HG03064 (cell line): ENCODE results near the gene P2RX2.

Experiments
- ATAC-seq: cut with Tn5 transposase; IDR thresholded peaks from one replicate; pipeline ENCODE4 v1.9.1; 2021; ENCODE audit warnings: low read depth; ENCODE audit not compliant: unreplicated experiment

Gene P2RX2

GRCh38 chr12:132617135-132617701 is 1.4 kb upstream of the P2RX2 start:
- no peak for ATAC-seq

- ATAC-seq = no peak
These were observed 524 bp upstream of the P2RX2 start for GRCh38 chr12:132617822-132618682.

- no peak for ATAC-seq
These were observed 452 bp downstream of the P2RX2 start for GRCh38 chr12:132619071-132619385.

DNA sequence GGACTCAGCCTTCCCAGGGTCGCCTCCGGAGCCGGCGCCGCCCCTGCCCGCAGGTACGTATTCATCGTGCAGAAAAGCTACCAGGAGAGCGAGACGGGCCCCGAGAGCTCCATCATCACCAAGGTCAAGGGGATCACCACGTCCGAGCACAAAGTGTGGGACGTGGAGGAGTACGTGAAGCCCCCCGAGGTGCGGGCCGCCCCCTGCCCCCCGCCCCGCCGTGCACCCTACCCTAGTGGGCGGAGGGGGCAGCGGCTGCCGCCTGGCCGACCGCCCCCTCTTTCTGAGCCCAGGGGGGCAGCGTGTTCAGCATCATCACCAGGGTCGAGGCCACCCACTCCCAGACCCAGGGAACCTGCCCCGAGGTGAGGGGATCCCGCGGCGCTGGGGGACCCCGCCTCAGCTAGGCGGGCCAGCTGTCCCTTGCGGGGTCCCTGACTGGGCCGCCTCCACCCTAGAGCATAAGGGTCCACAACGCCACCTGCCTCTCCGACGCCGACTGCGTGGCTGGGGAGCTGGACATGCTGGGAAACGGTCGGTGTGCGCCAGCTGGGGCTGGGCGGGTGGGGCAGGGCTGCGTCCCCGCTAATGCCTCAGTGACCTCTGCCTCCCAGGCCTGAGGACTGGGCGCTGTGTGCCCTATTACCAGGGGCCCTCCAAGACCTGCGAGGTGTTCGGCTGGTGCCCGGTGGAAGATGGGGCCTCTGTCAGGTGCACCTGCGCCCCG is 973 bp downstream of the P2RX2 start:
- no peak for ATAC-seq

GRCh38 chr12:132620113-132620898 is 1.7 kb downstream of the P2RX2 start:
- ATAC-seq = no peak

DNA sequence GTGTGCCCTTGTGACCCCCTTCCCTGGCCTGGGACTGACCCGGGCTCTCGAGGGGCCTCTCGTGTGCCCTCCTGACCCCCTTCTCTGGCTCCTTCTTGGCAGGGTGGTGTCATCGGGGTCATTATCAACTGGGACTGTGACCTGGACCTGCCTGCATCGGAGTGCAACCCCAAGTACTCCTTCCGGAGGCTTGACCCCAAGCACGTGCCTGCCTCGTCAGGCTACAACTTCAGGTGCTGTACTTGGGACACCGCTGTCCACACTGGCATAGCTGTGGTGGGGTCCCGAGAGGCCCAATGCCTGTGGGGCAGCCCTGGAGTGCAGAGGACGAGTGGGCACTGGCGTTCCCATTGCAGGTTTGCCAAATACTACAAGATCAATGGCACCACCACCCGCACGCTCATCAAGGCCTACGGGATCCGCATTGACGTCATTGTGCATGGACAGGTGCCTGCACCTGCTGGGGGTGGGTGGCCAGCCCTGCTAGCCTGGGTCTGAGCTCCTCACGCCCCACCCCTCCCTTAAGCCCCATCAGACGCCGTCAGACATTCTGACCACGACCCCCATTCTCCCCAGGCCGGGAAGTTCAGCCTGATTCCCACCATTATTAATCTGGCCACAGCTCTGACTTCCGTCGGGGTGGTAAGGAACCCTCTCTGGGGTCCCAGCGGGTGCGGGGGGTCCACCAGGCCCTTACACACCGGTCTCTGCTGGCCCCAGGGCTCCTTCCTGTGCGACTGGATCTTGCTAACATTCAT is 2.5 kb downstream of the P2RX2 start:
- no peak for ATAC-seq

GRCh38 chr12:132621657-132622435 is 3.3 kb downstream of the P2RX2 start:
- ATAC-seq = no peak

GRCh38 chr12:132622437-132623071 is 4.0 kb downstream of the P2RX2 start:
- ATAC-seq = no peak

- ATAC-seq = no peak
These were observed 4.7 kb downstream of the P2RX2 start for GRCh38 chr12:132623072-132623869.

- no peak for ATAC-seq
These were observed 5.7 kb downstream of the P2RX2 start for GRCh38 chr12:132624186-132624855.

- no peak for ATAC-seq
These were observed 6.5 kb downstream of the P2RX2 start for GRCh38 chr12:132624910-132625630.

DNA sequence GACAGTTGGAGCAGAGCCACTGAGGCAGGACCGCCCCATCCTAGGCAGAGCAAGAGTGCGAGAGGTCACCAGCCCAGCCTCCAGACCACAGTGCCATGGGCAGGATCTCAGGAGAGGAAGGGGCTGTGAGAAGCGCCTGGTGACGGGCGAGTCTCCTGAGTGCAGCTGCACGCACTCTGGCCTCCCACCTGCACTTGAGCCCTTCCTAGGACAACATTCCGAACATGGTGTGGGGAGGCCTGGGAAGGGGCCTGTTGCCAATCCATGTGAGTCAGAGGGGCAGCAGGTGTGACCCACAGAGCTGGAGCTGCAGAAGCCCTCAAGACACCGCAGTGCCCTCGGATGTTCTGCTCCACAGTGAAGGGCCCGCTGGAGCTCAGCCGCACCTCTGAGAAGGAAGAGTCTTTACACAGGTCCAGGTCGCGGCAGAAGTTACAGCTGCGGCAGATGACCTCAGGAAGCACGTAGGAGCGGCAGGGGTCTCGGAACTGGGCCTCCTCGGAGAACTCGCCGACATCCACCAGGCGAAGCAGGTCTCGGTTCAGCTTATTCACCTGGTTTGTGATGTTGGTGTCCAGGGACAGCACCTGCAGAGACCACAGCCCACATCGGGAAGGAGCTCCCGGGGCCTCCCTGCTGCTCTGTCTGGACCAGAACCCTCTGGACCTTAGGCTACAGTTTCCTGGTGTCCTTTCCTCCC is 7.3 kb downstream of the P2RX2 start:
- no peak for ATAC-seq

DNA sequence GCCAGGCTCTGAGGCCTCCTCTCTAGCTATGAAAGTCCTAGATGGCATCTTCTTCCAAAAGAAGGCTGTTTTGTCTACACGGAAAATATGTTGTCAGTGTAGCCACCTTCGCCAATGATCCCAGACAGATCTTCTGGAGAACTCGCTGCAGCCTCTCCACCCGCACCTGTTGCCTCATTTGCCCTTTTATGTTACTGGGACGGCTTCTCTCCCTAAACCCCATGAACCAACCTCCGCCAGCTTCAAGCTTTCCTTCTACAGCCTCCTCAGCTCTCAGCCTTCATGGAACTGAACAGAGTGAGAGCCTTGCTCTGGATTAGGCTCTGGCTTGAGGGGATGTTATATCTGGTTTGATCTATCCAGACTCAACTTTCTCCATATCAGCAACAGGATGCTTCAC is 10.8 kb downstream of the P2RX2 start:
- ATAC-seq = no peak

GRCh38 chr12:132630672-132631071 is 12.1 kb downstream of the P2RX2 start:
- ATAC-seq = no peak

GRCh38 chr12:132631666-132632065 is 13.1 kb downstream of the P2RX2 start:
- ATAC-seq = no peak

- no peak for ATAC-seq
These were observed 14.1 kb downstream of the P2RX2 start for GRCh38 chr12:132632521-132633228.
